Keratinocyte (primary cell): ENCODE data around the gene TIGD6. TPM values are rescaled to one million over a fixed set of nuclear protein-coding genes. Genes with fewer than 3 reads are reported as not detected.

Experiments used
- DNase-seq: peaks from one replicate; pipeline ENCODE4 v3.0.0-alpha.2; 2011; ENCODE audit warnings: low read depth, missing footprints, low spot score
- FAIRE-seq: peaks from 2 replicates; lab custom pipeline; 2011; peaks lifted over from hg19 to GRCh38; lab: Jason Lieb, UNC
- H2AFZ ChIP-seq: 2 replicates; pipeline ENCODE4 v1.6.0; 2012; ENCODE audit warnings: low read length, control low read depth, inconsistent platforms; ENCODE audit not compliant: control insufficient read depth
- H3K27ac ChIP-seq: 2 replicates; pipeline ENCODE4 v1.5.1; 2011; ENCODE audit warnings: low read length; ENCODE audit not compliant: control insufficient read depth, insufficient read depth
- H3K27me3 ChIP-seq: 3 replicates; pipeline ENCODE4 v1.6.0; 2011; ENCODE audit warnings: low read length; ENCODE audit not compliant: control insufficient read depth, insufficient read depth; ENCODE audit errors: extremely low read depth
- H3K36me3 ChIP-seq, 2 experiments: 2 replicates in 1 of 2; 3 replicates in 1 of 2; pipeline ENCODE4 v1.5.1; 2011; ENCODE audit warnings: low read length in 2 of 2, mild to moderate bottlenecking in 1 of 2; ENCODE audit not compliant: control insufficient read depth in 2 of 2, insufficient read depth in 2 of 2; ENCODE audit errors: extremely low read depth in 1 of 2
- H3K4me1 ChIP-seq: 3 replicates; pipeline ENCODE4 v1.5.1; 2011; ENCODE audit warnings: low read length; ENCODE audit not compliant: control insufficient read depth, insufficient read depth; ENCODE audit errors: extremely low read depth
- H3K4me2 ChIP-seq: 3 replicates; pipeline ENCODE4 v1.6.0; 2011; ENCODE audit warnings: low read depth, low read length; ENCODE audit not compliant: control insufficient read depth, insufficient read depth; ENCODE audit errors: extremely low read depth
- H3K4me3 ChIP-seq, 3 experiments: fragments of 200-600 bp in 1 of 3; sonication (generic) in 1 of 3; 2 replicates in 2 of 3; 3 replicates in 1 of 3; pipeline ENCODE4 v1.5.1; 2011 to 2016; ENCODE audit warnings: low read length in 3 of 3, mild to moderate bottlenecking in 3 of 3, control low read depth in 2 of 3, inconsistent platforms in 1 of 3, low read depth in 1 of 3, mixed read lengths in 1 of 3, mixed run types in 1 of 3, moderate library complexity in 1 of 3; ENCODE audit not compliant: control insufficient read depth in 2 of 3, insufficient read depth in 2 of 3; ENCODE audit errors: extremely low read depth in 1 of 3
- H3K79me2 ChIP-seq: 2 replicates; pipeline ENCODE4 v1.6.0; 2012; ENCODE audit warnings: low read length; ENCODE audit not compliant: control insufficient read depth, insufficient read depth
- H3K9ac ChIP-seq: 3 replicates; pipeline ENCODE4 v1.6.0; 2011; ENCODE audit warnings: low read length; ENCODE audit not compliant: control insufficient read depth, insufficient read depth; ENCODE audit errors: extremely low read depth
- H3K9me1 ChIP-seq: 3 replicates; pipeline ENCODE4 v1.6.0; 2011; ENCODE audit warnings: low read length; ENCODE audit not compliant: control insufficient read depth, insufficient read depth; ENCODE audit errors: extremely low read depth
- H3K9me3 ChIP-seq: 2 replicates; pipeline ENCODE4 v1.5.1; 2012; ENCODE audit warnings: low read depth, low read length; ENCODE audit not compliant: control insufficient read depth
- H4K20me1 ChIP-seq: 3 replicates; pipeline ENCODE4 v1.6.0; 2011; ENCODE audit warnings: low read length; ENCODE audit not compliant: control insufficient read depth, insufficient read depth; ENCODE audit errors: extremely low read depth
- CTCF ChIP-seq, 3 experiments: IDR thresholded peaks in 1 of 3; conservative IDR thresholded peaks in 1 of 3; optimal IDR thresholded peaks in 1 of 3; 2 replicates in 2 of 3; 3 replicates in 1 of 3; pipeline versions ENCODE3 to v1.5.1; 2011; ENCODE audit warnings: low read length in 3 of 3, mild to moderate bottlenecking in 3 of 3, moderate library complexity in 2 of 3, control low read depth in 1 of 3, inconsistent platforms in 1 of 3; ENCODE audit not compliant: insufficient read depth in 2 of 3; ENCODE audit errors: extremely low read depth in 1 of 3
- EZH2 ChIP-seq: IDR thresholded peaks from one replicate; pipeline ENCODE4 v1.6.1; 2012; ENCODE audit warnings: inconsistent platforms, mild to moderate bottlenecking, low read length, moderate library complexity
- dilution Hi-C: fragments of 300-500 bp; cut with MboI; formaldehyde crosslinking; loops from one replicate; pipeline ENCODE4 v1.7.0; 2020; ENCODE audit warnings: low sequenced_read_pairs; ENCODE audit not compliant: extremely low pct_ligation_motif_present
- polyA plus RNA-seq, 5 experiments: library from polyadenylated mRNA; depleted of rRNA in 3 of 5; stranded (reverse) in 3 of 5; stranded (forward) in 1 of 5; unstranded in 1 of 5; fragments of >200 nt; gene quantifications; 1 replicate in 1 of 5; 2 replicates in 3 of 5; 3 replicates in 1 of 5; pipeline versions ENCODE4 v1.2.1 to v1.2.3, GENCODE V29; 2011 to 2012; ENCODE audit warnings: missing spikeins in 2 of 5, low read depth in 1 of 5, low replicate concordance in 1 of 5

Gene TIGD6
- polyA plus RNA-seq, 1 donor (not counting 4 experiments of a cell fraction or from before 2014, with no cell fraction given): 4.1 TPM

GRCh38 chr5:150042459-150042858 is 42.0 kb upstream of the TIGD6 start:
- dilution Hi-C loops: no loop called here
- FAIRE-seq (no peak), DNase-seq (no peak)
- Histone ChIP-seq H3K9me1 (no peaks in the 10 kb centered on the region), H3K4me2 (no peak overlapping the region), H4K20me1 (no peaks in the 10 kb centered on the region), H2AFZ (no peak overlapping the region), H3K27me3 (no peaks in the 10 kb centered on the region), H3K27ac (no peak overlapping the region), H3K4me3 (no peak overlapping the region), H3K36me3 (peaks cover 35 to 44% of the 10 kb centered on the region in 2 experiments), H3K9me3 (no peaks in the 10 kb centered on the region), H3K4me1 (peaks cover 21% of the 10 kb centered on the region), H3K79me2 (peaks cover 17% of the 10 kb centered on the region), H3K9ac (no peak overlapping the region)
- TF ChIP-seq CTCF (optimal IDR thresholded peaks at IDR 0.05 in 1 of 3, IDR thresholded peaks at IDR 0.05 in 1 of 3, conservative IDR thresholded peaks at IDR 0.05 in 1 of 3; ENCODE audit: extremely low read depth in 1 of 3, insufficient read depth in 2 of 3, low read length in 3 of 3) (no peak), EZH2 (no peak)

GRCh38 chr5:150038547-150038946 is 38.1 kb upstream of the TIGD6 start:
- peaks cover 33 to 35% of the 10 kb centered on the region in 2 experiments for H3K36me3 ChIP-seq
- no peaks in the 10 kb centered on the region for H3K9me3 ChIP-seq
- no peak overlapping the region for H2AFZ ChIP-seq
- peaks cover 12% of the 10 kb centered on the region for H3K79me2 ChIP-seq
- no peak overlapping the region for H3K27ac ChIP-seq
- H3K9me1 ChIP-seq: no peaks in the 10 kb centered on the region
- H3K4me1 ChIP-seq: peaks cover 25% of the 10 kb centered on the region
- H3K4me2 ChIP-seq: no peak overlapping the region
- dilution Hi-C loops: no loop called here
- FAIRE-seq: no peak
- no peaks in the 10 kb centered on the region for H3K27me3 ChIP-seq
- H4K20me1 ChIP-seq: peaks cover 3% of the 10 kb centered on the region
- DNase-seq: no peak
- no peak for TF ChIP-seq EZH2
- no peak for TF ChIP-seq CTCF (optimal IDR thresholded peaks at IDR 0.05 in 1 of 3, IDR thresholded peaks at IDR 0.05 in 1 of 3, conservative IDR thresholded peaks at IDR 0.05 in 1 of 3; ENCODE audit: extremely low read depth in 1 of 3, insufficient read depth in 2 of 3, low read length in 3 of 3)
- H3K9ac ChIP-seq: no peak overlapping the region
- no peak overlapping the region for H3K4me3 ChIP-seq
